ENCODE data around the gene CDKN1C. TPM values are rescaled to one million over a fixed set of nuclear protein-coding genes. Genes with fewer than 3 reads are reported as not detected.

Gene CDKN1C
- total RNA-seq, 2 donors from 2014 or later = 17.2 to 28.7 TPM

- peaks cover 0 to 13% of the 10 kb centered on the region in 2 donors for H3K27me3 ChIP-seq
- no peak for DNase-seq (ENCODE audit: low spot score)
- H3K4me1 ChIP-seq = peaks cover 0 to 4% of the 10 kb centered on the region in 2 donors
- H3K36me3 ChIP-seq = no peaks in the 10 kb centered on the region
- TF ChIP-seq, protein P1, sequence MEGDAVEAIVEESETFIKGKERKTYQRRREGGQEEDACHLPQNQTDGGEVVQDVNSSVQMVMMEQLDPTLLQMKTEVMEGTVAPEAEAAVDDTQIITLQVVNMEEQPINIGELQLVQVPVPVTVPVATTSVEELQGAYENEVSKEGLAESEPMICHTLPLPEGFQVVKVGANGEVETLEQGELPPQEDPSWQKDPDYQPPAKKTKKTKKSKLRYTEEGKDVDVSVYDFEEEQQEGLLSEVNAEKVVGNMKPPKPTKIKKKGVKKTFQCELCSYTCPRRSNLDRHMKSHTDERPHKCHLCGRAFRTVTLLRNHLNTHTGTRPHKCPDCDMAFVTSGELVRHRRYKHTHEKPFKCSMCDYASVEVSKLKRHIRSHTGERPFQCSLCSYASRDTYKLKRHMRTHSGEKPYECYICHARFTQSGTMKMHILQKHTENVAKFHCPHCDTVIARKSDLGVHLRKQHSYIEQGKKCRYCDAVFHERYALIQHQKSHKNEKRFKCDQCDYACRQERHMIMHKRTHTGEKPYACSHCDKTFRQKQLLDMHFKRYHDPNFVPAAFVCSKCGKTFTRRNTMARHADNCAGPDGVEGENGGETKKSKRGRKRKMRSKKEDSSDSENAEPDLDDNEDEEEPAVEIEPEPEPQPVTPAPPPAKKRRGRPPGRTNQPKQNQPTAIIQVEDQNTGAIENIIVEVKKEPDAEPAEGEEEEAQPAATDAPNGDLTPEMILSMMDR (IDR thresholded peaks at IDR 0.05) = no peak
- H3K27ac ChIP-seq = no peak overlapping the region
- no peaks in the 10 kb centered on the region for H3K9me3 ChIP-seq
- H3K4me3 ChIP-seq = peak overlapping the region in 1 of 2 donors; percentile 25
These were observed 17.0 kb downstream of the CDKN1C start for GRCh38 chr11:2868506-2869133.

GRCh38 chr11:2867722-2868505, 17.7 kb downstream of the CDKN1C start:
- H3K36me3 ChIP-seq = no peaks in the 10 kb centered on the region
- TF ChIP-seq, protein P1 (IDR thresholded peaks at IDR 0.05) = peak in 1 of 2 donors; percentile 22
- no peaks in the 10 kb centered on the region for H3K9me3 ChIP-seq
- peak overlapping the region in 1 of 2 donors; percentile 25 for H3K4me3 ChIP-seq
- H3K27me3 ChIP-seq = peaks cover 0 to 13% of the 10 kb centered on the region in 2 donors
- no peak for DNase-seq (ENCODE audit: low spot score)
- H3K27ac ChIP-seq = no peak overlapping the region
- H3K4me1 ChIP-seq = peaks cover 0 to 9% of the 10 kb centered on the region in 2 donors

- H3K27ac ChIP-seq = no peak overlapping the region
- no peak for DNase-seq (ENCODE audit: low spot score)
- peaks cover 0 to 13% of the 10 kb centered on the region in 2 donors for H3K27me3 ChIP-seq
These were observed 18.4 kb downstream of the CDKN1C start for GRCh38 chr11:2867142-2867541.

GRCh38 chr11:2865922-2866577, 19.5 kb downstream of the CDKN1C start:
- no peaks in the 10 kb centered on the region for H3K36me3 ChIP-seq
- H3K27ac ChIP-seq = no peak overlapping the region
- TF ChIP-seq, protein P1 (IDR thresholded peaks at IDR 0.05) = no peak
- H3K27me3 ChIP-seq = peaks cover 0 to 13% of the 10 kb centered on the region in 2 donors
- no peaks in the 10 kb centered on the region for H3K9me3 ChIP-seq
- DNase-seq (ENCODE audit: low spot score) = no peak
- peaks cover 0 to 17% of the 10 kb centered on the region in 2 donors for H3K4me1 ChIP-seq
- no peak overlapping the region for H3K4me3 ChIP-seq

More at GRCh38 chr11:2867142-2867541, 18.4 kb downstream of the CDKN1C start:
- Histone ChIP-seq H3K9me3 (no peaks in the 10 kb centered on the region), H3K4me1 (peaks cover 0 to 17% of the 10 kb centered on the region in 2 donors), H3K4me3 (no peak overlapping the region), H3K36me3 (no peaks in the 10 kb centered on the region)
- TF ChIP-seq, protein P1 (IDR thresholded peaks at IDR 0.05) = no peak

DNA sequence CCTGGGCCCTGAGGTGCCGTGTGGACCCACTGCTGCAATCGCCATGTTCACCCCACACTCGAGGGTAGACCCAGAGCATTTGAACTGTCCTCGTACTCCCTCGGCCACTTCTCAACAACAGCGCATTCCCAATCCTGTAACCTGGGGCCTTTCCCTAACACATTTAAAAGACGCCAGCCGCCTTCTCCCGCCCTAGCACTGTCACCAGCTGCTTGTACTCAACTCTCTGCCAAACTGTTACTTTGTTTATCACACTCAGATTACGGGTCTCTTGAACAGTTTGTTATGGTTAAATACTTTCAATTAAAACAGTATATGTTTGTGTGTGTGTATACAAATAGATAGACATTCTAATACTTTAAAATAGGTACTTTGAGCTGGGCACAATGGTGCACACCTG, 20.7 kb downstream of the CDKN1C start:
- Histone ChIP-seq H3K27me3 (peaks cover 0 to 10% of the 10 kb centered on the region in 2 donors), H3K27ac (no peak overlapping the region), H3K4me3 (no peak overlapping the region), H3K4me1 (peaks cover 0 to 14% of the 10 kb centered on the region in 2 donors), H3K36me3 (no peaks in the 10 kb centered on the region), H3K9me3 (no peaks in the 10 kb centered on the region)
- TF ChIP-seq, protein P1 (IDR thresholded peaks at IDR 0.05) = no peak
- DNase-seq (ENCODE audit: low spot score) = no peak
